K562 (cell line): Measurements from ENCODE around the gene COL4A2. TPM values are rescaled to one million over a fixed set of nuclear protein-coding genes. Genes with fewer than 3 reads are reported as not detected.

Experiments
- ATAC-seq: fragments of 200-7000 bp; cut with Tn5 transposase; 3 replicates; pipeline ENCODE4 v1.9.1; 2020; ENCODE audit warnings: moderate library complexity
- BruUV-seq: library from RNA; stranded (reverse); fragments of 400-500 nt; replicated peaks from 2 replicates; lab custom pipeline; 2021; lab: Mats Ljungman, UMichigan
- CTCF ChIA-PET: fragments of 300-600 bp; formaldehyde crosslinking; extraction: SDS; loops from one replicate; lab custom pipeline; 2021; ENCODE audit warnings: low intra/inter-chr PET ratio; lab: Yijun Ruan, JAX
- POLR2A ChIA-PET: fragments of 300-600, 350-650 bp; sonication (Branson Sonifier 250); formaldehyde crosslinking; extraction: SDS; loops from one replicate; lab custom pipeline; 2021; ENCODE audit warnings: antibody characterized with exemption, inconsistent platforms; lab: Yijun Ruan, JAX
- DNase-seq, 4 experiments: peaks; one replicate each; pipeline versions ENCODE4 v3.0.0 to v3.0.0-alpha.2; 2011 to 2018; ENCODE audit warnings: low spot score in 3 of 4, mixed read lengths in 3 of 4; ENCODE audit errors: extremely low read depth in 1 of 4
- FAIRE-seq: peaks from 2 replicates; lab custom pipeline; 2011; peaks lifted over from hg19 to GRCh38; lab: Jason Lieb, UNC
- H2AFZ ChIP-seq: 2 replicates; pipeline ENCODE4 v1.6.0; 2011; ENCODE audit warnings: low read depth, low read length, control low read depth, inconsistent platforms
- H3K27ac ChIP-seq: fragments of 200-600 bp; 3 replicates; pipeline ENCODE4 v1.8.0; 2011; ENCODE audit warnings: low read depth, mild to moderate bottlenecking, control low read depth, inconsistent platforms, low read length, moderate library complexity, mixed read lengths; ENCODE audit errors: extremely low read depth
- H3K27me3 ChIP-seq, 2 experiments: fragments of 300-600 bp in 1 of 2; 2 replicates in 1 of 2; 3 replicates in 1 of 2; pipeline versions ENCODE4 v1.6.0 to v1.8.0; 2011; ENCODE audit warnings: inconsistent platforms in 2 of 2, low read length in 2 of 2, mild to moderate bottlenecking in 1 of 2, mixed read lengths in 1 of 2, moderate library complexity in 1 of 2; ENCODE audit not compliant: control insufficient read depth in 2 of 2, insufficient read depth in 2 of 2
- H3K36me3 ChIP-seq: fragments of 300-600 bp; 3 replicates; pipeline ENCODE4 v1.8.0; 2011; ENCODE audit warnings: mild to moderate bottlenecking, low read length, inconsistent platforms; ENCODE audit not compliant: control insufficient read depth, insufficient read depth
- H3K4me1 ChIP-seq, 2 experiments: fragments of 200-600 bp in 1 of 2; replicated peaks in 1 of 2; 2 replicates in 1 of 2; 3 replicates in 1 of 2; pipeline versions ENCODE4 v1.5.1 to v1.8.0; 2011; ENCODE audit warnings: inconsistent platforms in 2 of 2, low read length in 2 of 2, mild to moderate bottlenecking in 1 of 2, mixed read lengths in 1 of 2, moderate library complexity in 1 of 2; ENCODE audit not compliant: control insufficient read depth in 2 of 2, insufficient read depth in 2 of 2
- H3K4me2 ChIP-seq: 2 replicates; pipeline ENCODE4 v1.6.1; 2011; ENCODE audit warnings: low read length, control low read depth, inconsistent platforms, mixed read lengths; ENCODE audit not compliant: insufficient read depth
- H3K4me3 ChIP-seq: fragments of 200-600 bp; sonication (generic), shearing (Covaris generic); 2 replicates; pipeline ENCODE4 v1.5.1; 2016; ENCODE audit warnings: control low read depth, inconsistent platforms
- H3K79me2 ChIP-seq: fragments of 200-600 bp; 3 replicates; pipeline ENCODE4 v1.8.0; 2011; ENCODE audit warnings: low read length, inconsistent platforms; ENCODE audit not compliant: control insufficient read depth, insufficient read depth
- H3K9ac ChIP-seq, 2 experiments: 2 replicates each; pipeline versions ENCODE4 v1.6.0 to v1.6.1; 2011; ENCODE audit warnings: low read depth in 2 of 2, low read length in 2 of 2, control low read depth in 1 of 2, inconsistent platforms in 1 of 2, mild to moderate bottlenecking in 1 of 2, mixed read lengths in 1 of 2; ENCODE audit not compliant: insufficient read depth in 1 of 2
- H3K9me1 ChIP-seq: one replicate; pipeline ENCODE4 v1.6.0; 2011; ENCODE audit warnings: inconsistent platforms, mild to moderate bottlenecking, low read length, moderate library complexity; ENCODE audit not compliant: control insufficient read depth, insufficient read depth
- H3K9me3 ChIP-seq: replicated peaks from 2 replicates; pipeline ENCODE4 v1.5.1; 2011; ENCODE audit warnings: low read depth, low read length, inconsistent platforms; ENCODE audit not compliant: control insufficient read depth, insufficient read depth
- H4K20me1 ChIP-seq: replicated peaks from 2 replicates; pipeline ENCODE4 v1.6.1; 2011; ENCODE audit warnings: low read length, inconsistent platforms, mixed read lengths; ENCODE audit not compliant: control insufficient read depth, insufficient read depth
- FOXK1 ChIP-seq: sonication (generic); formaldehyde crosslinking; IDR thresholded peaks from 2 replicates; pipeline ENCODE4 v1.8.0; 2022; ENCODE audit warnings: missing genetic modification reagents, mild to moderate bottlenecking, borderline replicate concordance
- MAFG ChIP-seq: fragments of 450-650 bp; conservative IDR thresholded peaks from 2 replicates; pipeline ENCODE4 v1.6.1; 2016; ENCODE audit warnings: missing genetic modification characterization, missing compliant biosample characterization
- MTA1 ChIP-seq: fragments of 450-650 bp; IDR thresholded peaks from 2 replicates; pipeline ENCODE4 v1.6.1; 2017; ENCODE audit warnings: borderline replicate concordance
- POU5F1 ChIP-seq: fragments of 150-350 bp; IDR thresholded peaks from 2 replicates; pipeline ENCODE4 v1.6.1; 2014; ENCODE audit warnings: borderline replicate concordance, low read length, low read depth, mild to moderate bottlenecking; ENCODE audit not compliant: partially characterized antibody
- RB1 ChIP-seq: fragments of 450-650 bp; IDR thresholded peaks from 2 replicates; pipeline ENCODE4 v1.6.1; 2017; ENCODE audit warnings: low read depth, mild to moderate bottlenecking
- RBM17 ChIP-seq: fragments of 200-400 bp; formaldehyde crosslinking; IDR thresholded peaks from 2 replicates; pipeline ENCODE4 v1.6.1; 2017; ENCODE audit warnings: low read depth, mild to moderate bottlenecking, low read length, borderline replicate concordance
- RBM39 ChIP-seq: fragments of 200-400 bp; formaldehyde crosslinking; optimal IDR thresholded peaks from 2 replicates; pipeline ENCODE3; 2018; ENCODE audit warnings: low read depth, low read length
- SMARCA4 ChIP-seq: fragments of 450-650 bp; IDR thresholded peaks from 2 replicates; pipeline ENCODE4 v1.6.1; 2016
- SREBF2 ChIP-seq: sonication (generic); formaldehyde crosslinking; IDR thresholded peaks from 2 replicates; pipeline ENCODE4 v1.4.0; 2020; ENCODE audit warnings: mild to moderate bottlenecking, missing genetic modification reagents
- TSHZ1 ChIP-seq: fragments of 250-450 bp; sonication (Bioruptor Pico); IDR thresholded peaks from 2 replicates; pipeline ENCODE4 v1.4.0; 2020; ENCODE audit warnings: mild to moderate bottlenecking, moderate library complexity
- ZFP36 ChIP-seq: fragments of 150-350 bp; IDR thresholded peaks from 2 replicates; pipeline ENCODE4 v1.6.1; 2018; ENCODE audit warnings: low read length, low read depth; ENCODE audit not compliant: partially characterized antibody
- ZFPM2 ChIP-seq: fragments of 250-450 bp; sonication (Bioruptor Pico); IDR thresholded peaks from 2 replicates; pipeline ENCODE4 v1.5.1; 2022; ENCODE audit warnings: mild to moderate bottlenecking
- ZNF511 ChIP-seq: sonication (generic); formaldehyde crosslinking; IDR thresholded peaks from 2 replicates; pipeline ENCODE4 v1.8.0; 2022; ENCODE audit warnings: mild to moderate bottlenecking, missing genetic modification reagents
- ZNF79 ChIP-seq: fragments of 250-450 bp; sonication (Bioruptor Pico); IDR thresholded peaks from 2 replicates; pipeline ENCODE4 v1.4.0; 2020; ENCODE audit warnings: low read depth, mild to moderate bottlenecking, moderate library complexity
- WGBS: fragments of 100-300 bp; shearing (Covaris generic); methylation state at CpG from one replicate; pipeline ENCODE4 v1.1.6; 2016; ENCODE audit warnings: low coverage, mixed read lengths; ENCODE audit not compliant: insufficient coverage; ENCODE audit errors: missing lambda C conversion rate; 5-methylcytosine and 5-hydroxymethylcytosine counted together
- in situ Hi-C: fragments of 300-500 bp; cut with MboI; formaldehyde crosslinking; loops from 4 replicates; pipeline ENCODE4 v1.15.0; 2018; ENCODE audit warnings: inconsistent platforms, mixed read lengths
- intact Hi-C: fragments of 100-400 bp; cut with micrococcal nuclease; formaldehyde crosslinking; loops from 2 replicates; pipeline ENCODE4 v1.14.2; 2022
- polyA plus RNA-seq, 8 experiments: library from polyadenylated mRNA; depleted of rRNA in 4 of 8; stranded (reverse) in 5 of 8; unstranded in 3 of 8; fragments of >200 nt; fragmentation: Nextera tagmentation in 2 of 8; fragmentation: Illumina TruSeq in 1 of 8; extraction: Ambion mirVana in 2 of 8; extraction: Trizol in 1 of 8; gene quantifications; 2 replicates each; pipeline versions ENCODE4 v1.2.1 to v1.2.3, GENCODE V29; 2011 to 2014; ENCODE audit warnings: inconsistent platforms in 1 of 8, missing spikeins in 1 of 8
- total RNA-seq, 7 experiments: library from RNA; depleted of rRNA in 6 of 7; stranded (reverse); fragments of >200 nt in 6 of 7; fragmentation: Illumina TruSeq in 2 of 7; extraction: Trizol in 2 of 7; gene quantifications; 2 replicates each; pipeline versions ENCODE4 v1.2.1 to v1.2.3, GENCODE V29; 2011 to 2021; ENCODE audit warnings: low replicate concordance in 1 of 7

Gene COL4A2
- total and polyA plus RNA-seq, 9 of the 15 experiments (the other 6 are each of a cell fraction or from before 2014, with no cell fraction given): 0.13 to 15.2 (median 8.1) TPM

- POLR2A ChIA-PET: interaction anchor here (0.7 kb wide), 1 partner anchor 140 kb away, joined by 3 read pairs; no protein-coding TSS in a partner anchor
- Histone ChIP-seq H3K36me3 (no peaks in the 10 kb centered on the region), H2AFZ (no peak overlapping the region), H3K9me1 (no peaks in the 10 kb centered on the region), H3K27me3 (peaks cover 8 to 46% of the 10 kb centered on the region in 2 experiments), H3K4me2 (no peak overlapping the region), H3K4me3 (no peak overlapping the region), H3K9me3 (no peaks in the 10 kb centered on the region), H3K27ac (no peak overlapping the region), H3K4me1 (no peaks in the 10 kb centered on the region), H3K79me2 (no peaks in the 10 kb centered on the region), H4K20me1 (no peaks in the 10 kb centered on the region), H3K9ac (no peak overlapping the region)
- DNase-seq (no peak), ATAC-seq (no peak), FAIRE-seq (no peak)
- CTCF ChIA-PET: no interaction called here
- no TSS peak for BruUV-seq
- in situ Hi-C loops (no loop called here), intact Hi-C loops (no loop called here)
- WGBS: 0% methylated on average over 11 of the region's 12 CpGs
- TF ChIP-seq POU5F1 (no peak), ZNF511 (CRISPR knock-in tag) (no peak), RBM17 (no peak), RBM39 (no peak), RB1 (no peak), SREBF2 (CRISPR knock-in tag) (no peak), TSHZ1 (CRISPR knock-in tag) (no peak), MAFG (tag) (no peak), SMARCA4 (no peak), MTA1 (no peak), FOXK1 (CRISPR knock-in tag) (no peak), ZFP36 (no peak), ZNF79 (CRISPR knock-in tag) (no peak), ZFPM2 (CRISPR knock-in tag) (no peak)
Observed at GRCh38 chr13:110405597-110406450, 98.7 kb downstream of the COL4A2 start.
